Activated CD4-positive, alpha-beta T cell treated with anti-CD3 and anti-CD28 coated beads, Interleukin-2, amount 10 ng/mL, durations not matched to agents 24 days and 14 days (primary cell): ENCODE results near the gene RITA1. TPM values are rescaled to one million over a fixed set of nuclear protein-coding genes. Genes with fewer than 3 reads are reported as not detected.

Source experiments
- DNase-seq: peaks from one replicate; pipeline ENCODE4 v3.0.0; 2022
- H3K27ac Mint-ChIP-seq: one replicate; pipeline ENCODE4 v1.8.0; 2022; ENCODE audit warnings: mild to moderate bottlenecking, mixed read lengths
- H3K27me3 Mint-ChIP-seq: one replicate; pipeline ENCODE4 v1.8.0; 2022; ENCODE audit warnings: mixed read lengths
- H3K36me3 Mint-ChIP-seq: one replicate; pipeline ENCODE4 v1.8.0; 2022; ENCODE audit warnings: low read depth, mild to moderate bottlenecking, mixed read lengths
- H3K4me1 Mint-ChIP-seq: one replicate; pipeline ENCODE4 v1.8.0; 2021; ENCODE audit warnings: mixed read lengths
- H3K4me3 Mint-ChIP-seq: one replicate; pipeline ENCODE4 v1.8.0; 2022; ENCODE audit warnings: mild to moderate bottlenecking, moderate library complexity, mixed read lengths
- H3K9me3 Mint-ChIP-seq: one replicate; pipeline ENCODE4 v1.8.0; 2021; ENCODE audit warnings: mixed read lengths
- intact Hi-C: fragments of 100-400 bp; cut with micrococcal nuclease; formaldehyde crosslinking; loops from one replicate; pipeline ENCODE4 v1.15.1; 2023
- total RNA-seq: library from RNA; stranded (reverse); gene quantifications from 2 replicates; pipeline ENCODE4 v1.2.3, GENCODE V29; 2022

The RITA1 gene
- total RNA-seq, 1 donor from 2014 or later = 25.5 TPM

- H3K36me3 Mint-ChIP-seq = peaks cover 33% of the 10 kb centered on the region
- no peak overlapping the region for H3K27ac Mint-ChIP-seq
- peaks cover 19% of the 10 kb centered on the region for H3K4me1 Mint-ChIP-seq
- no peaks in the 10 kb centered on the region for H3K27me3 Mint-ChIP-seq
- H3K4me3 Mint-ChIP-seq = no peak overlapping the region
- DNase-seq = no peak
- intact Hi-C loops = no loop called here
- no peaks in the 10 kb centered on the region for H3K9me3 Mint-ChIP-seq
Observed at GRCh38 chr12:113239811-113240331, 54.4 kb downstream of the RITA1 start.

DNA sequence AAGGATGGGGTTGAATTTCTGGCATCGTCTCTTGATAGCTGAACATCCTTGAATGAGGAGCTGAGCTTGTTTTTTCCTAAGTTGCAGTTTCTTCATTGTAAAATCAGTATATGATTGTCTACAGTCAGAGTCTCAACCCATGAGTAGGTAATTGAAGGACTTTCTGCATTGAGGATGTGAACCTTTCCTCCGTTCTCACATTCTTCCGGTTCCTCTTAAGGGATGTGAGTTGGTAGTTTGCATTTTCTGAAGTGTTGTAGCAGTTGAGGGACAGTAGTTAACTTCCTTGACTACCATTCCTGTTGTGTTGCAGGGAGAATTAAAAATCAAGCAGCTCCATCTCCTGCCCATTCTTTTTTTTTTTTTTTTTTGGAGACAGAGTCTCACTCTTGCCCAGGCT lies 54.9 kb downstream of the RITA1 start:
- Mint-ChIP-seq H3K9me3 (no peaks in the 10 kb centered on the region), H3K4me3 (no peak overlapping the region), H3K36me3 (peaks cover 32% of the 10 kb centered on the region), H3K27me3 (no peaks in the 10 kb centered on the region), H3K4me1 (peaks cover 20% of the 10 kb centered on the region), H3K27ac (no peak overlapping the region)
- intact Hi-C loops = no loop called here
- DNase-seq = no peak

- Mint-ChIP-seq H3K36me3 (peaks cover 35% of the 10 kb centered on the region), H3K27ac (no peak overlapping the region), H3K4me3 (no peak overlapping the region), H3K9me3 (no peaks in the 10 kb centered on the region), H3K27me3 (no peaks in the 10 kb centered on the region), H3K4me1 (peaks cover 18% of the 10 kb centered on the region)
- intact Hi-C loops = no loop called here
- DNase-seq = no peak
Observed at GRCh38 chr12:113241191-113242025, 55.9 kb downstream of the RITA1 start.

Other genes starting within 250 kb of the RITA1 start
- 47.5 and 48.9 TPM in 2 replicates for gene OAS3, start 247.2 kb upstream of the RITA1 start, total RNA-seq
- 111 and 118 TPM in 2 replicates for gene OAS2, start 207.2 kb upstream of the RITA1 start, total RNA-seq
- gene DTX1, start 129.0 kb upstream of the RITA1 start, total RNA-seq = 0.09 and 0.21 TPM in 2 replicates
- gene RASAL1, start 50.0 kb upstream of the RITA1 start, total RNA-seq = 0.52 and 1.1 TPM in 2 replicates
- gene CFAP73, start 36.0 kb upstream of the RITA1 start, total RNA-seq = not detected in 2 replicates
- gene DDX54, start 243 bp upstream of the RITA1 start, total RNA-seq = 122 and 127 TPM in 2 replicates
- 31.0 and 33.7 TPM in 2 replicates for gene TPCN1, start 35.7 kb downstream of the RITA1 start, total RNA-seq
- 19.5 and 20.0 TPM in 2 replicates for gene SLC8B1, start 149.4 kb downstream of the RITA1 start, total RNA-seq
- gene PLBD2, start 172.9 kb downstream of the RITA1 start, total RNA-seq = 16.0 and 16.3 TPM in 2 replicates
- gene SDS, start 218.2 kb downstream of the RITA1 start, total RNA-seq = not detected in 2 replicates
- gene SDSL, start 236.7 kb downstream of the RITA1 start, total RNA-seq = 0.61 and 0.78 TPM in 2 replicates